ENCODE measurements around the gene C2orf76. TPM values are rescaled to one million over a fixed set of nuclear protein-coding genes. Genes with fewer than 3 reads are reported as not detected.

Gene C2orf76
- polyA plus RNA-seq, 1 of the 3 experiments (the other 2 are of a cell fraction) = 6.0 TPM

- WGBS (ENCODE audit: low lambda C conversion rate) = 60% methylated on average over 3 of the region's 3 CpGs
- no peak overlapping the region for H2AFZ ChIP-seq (ENCODE audit: low read depth)
- no peak overlapping the region for H3K9ac ChIP-seq
- no peaks in the 10 kb centered on the region for H3K9me3 ChIP-seq
- H3K79me2 ChIP-seq (ENCODE audit: insufficient read depth) = no peaks in the 10 kb centered on the region
- H3F3A ChIP-seq (replicated peaks; ENCODE audit: insufficient read depth) = no peaks in the 10 kb centered on the region
- H3K4me1 ChIP-seq (ENCODE audit: control insufficient read depth in 1 of 2, insufficient read depth in 2 of 2, low read depth in 1 of 2, low read length in 1 of 2) = peaks cover 14 to 24% of the 10 kb centered on the region in 2 experiments; a peak in 3 of 4 replicates
- no peak overlapping the region for H3K4me3 ChIP-seq (ENCODE audit: low read depth in 2 of 2, low read length in 1 of 2)
- H3K4me2 ChIP-seq = no peak overlapping the region
- no peaks in the 10 kb centered on the region for H3K36me3 ChIP-seq (replicated peaks in 1 of 2; ENCODE audit: control insufficient read depth in 1 of 2, insufficient read depth in 2 of 2, low read length in 1 of 2)
- TF ChIP-seq SMC3 (IDR thresholded peaks at IDR 0.05; ENCODE audit: low read depth, low read length) (no peak), EZH2phosphoT487 (IDR thresholded peaks at IDR 0.05; ENCODE audit: borderline replicate concordance, low read depth) (no peak), POLR2AphosphoS5 (IDR thresholded peaks at IDR 0.05; ENCODE audit: low read depth, low read length) (no peak), TAF1 (IDR thresholded peaks at IDR 0.05; ENCODE audit: borderline replicate concordance, low read depth, low read length) (no peak), FOXM1 (IDR thresholded peaks at IDR 0.05; ENCODE audit: low read depth) (no peak), SIN3A (IDR thresholded peaks at IDR 0.05; ENCODE audit: borderline replicate concordance, low read depth, low read length) (no peak), FOSL2 (IDR thresholded peaks at IDR 0.05; ENCODE audit: borderline replicate concordance, low read depth) (no peak), MXI1 (IDR thresholded peaks at IDR 0.05; ENCODE audit: low read depth, low read length) (no peak), GABPA (IDR thresholded peaks at IDR 0.05; ENCODE audit: low read depth) (no peak), MEF2A (IDR thresholded peaks at IDR 0.05; ENCODE audit: borderline replicate concordance, low read depth) (no peak), ZBTB33 (IDR thresholded peaks at IDR 0.05; ENCODE audit: borderline replicate concordance, low read depth) (no peak), IRF3 (IDR thresholded peaks at IDR 0.05; ENCODE audit: low read depth, low read length) (no peak), TEAD4 (IDR thresholded peaks at IDR 0.05; ENCODE audit: borderline replicate concordance, insufficient read depth) (no peak), RXRA (IDR thresholded peaks at IDR 0.05; ENCODE audit: borderline replicate concordance, low read depth) (no peak), USF1 (IDR thresholded peaks at IDR 0.05; ENCODE audit: borderline replicate concordance, low read depth) (no peak), YY1 (IDR thresholded peaks at IDR 0.05; ENCODE audit: low read depth) (no peak)
- TF ChIP-seq, protein P1, sequence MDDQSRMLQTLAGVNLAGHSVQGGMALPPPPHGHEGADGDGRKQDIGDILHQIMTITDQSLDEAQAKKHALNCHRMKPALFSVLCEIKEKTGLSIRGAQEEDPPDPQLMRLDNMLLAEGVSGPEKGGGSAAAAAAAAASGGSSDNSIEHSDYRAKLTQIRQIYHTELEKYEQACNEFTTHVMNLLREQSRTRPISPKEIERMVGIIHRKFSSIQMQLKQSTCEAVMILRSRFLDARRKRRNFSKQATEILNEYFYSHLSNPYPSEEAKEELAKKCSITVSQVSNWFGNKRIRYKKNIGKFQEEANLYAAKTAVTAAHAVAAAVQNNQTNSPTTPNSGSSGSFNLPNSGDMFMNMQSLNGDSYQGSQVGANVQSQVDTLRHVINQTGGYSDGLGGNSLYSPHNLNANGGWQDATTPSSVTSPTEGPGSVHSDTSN (IDR thresholded peaks at IDR 0.05) = no peak
- TF ChIP-seq, protein P2, sequence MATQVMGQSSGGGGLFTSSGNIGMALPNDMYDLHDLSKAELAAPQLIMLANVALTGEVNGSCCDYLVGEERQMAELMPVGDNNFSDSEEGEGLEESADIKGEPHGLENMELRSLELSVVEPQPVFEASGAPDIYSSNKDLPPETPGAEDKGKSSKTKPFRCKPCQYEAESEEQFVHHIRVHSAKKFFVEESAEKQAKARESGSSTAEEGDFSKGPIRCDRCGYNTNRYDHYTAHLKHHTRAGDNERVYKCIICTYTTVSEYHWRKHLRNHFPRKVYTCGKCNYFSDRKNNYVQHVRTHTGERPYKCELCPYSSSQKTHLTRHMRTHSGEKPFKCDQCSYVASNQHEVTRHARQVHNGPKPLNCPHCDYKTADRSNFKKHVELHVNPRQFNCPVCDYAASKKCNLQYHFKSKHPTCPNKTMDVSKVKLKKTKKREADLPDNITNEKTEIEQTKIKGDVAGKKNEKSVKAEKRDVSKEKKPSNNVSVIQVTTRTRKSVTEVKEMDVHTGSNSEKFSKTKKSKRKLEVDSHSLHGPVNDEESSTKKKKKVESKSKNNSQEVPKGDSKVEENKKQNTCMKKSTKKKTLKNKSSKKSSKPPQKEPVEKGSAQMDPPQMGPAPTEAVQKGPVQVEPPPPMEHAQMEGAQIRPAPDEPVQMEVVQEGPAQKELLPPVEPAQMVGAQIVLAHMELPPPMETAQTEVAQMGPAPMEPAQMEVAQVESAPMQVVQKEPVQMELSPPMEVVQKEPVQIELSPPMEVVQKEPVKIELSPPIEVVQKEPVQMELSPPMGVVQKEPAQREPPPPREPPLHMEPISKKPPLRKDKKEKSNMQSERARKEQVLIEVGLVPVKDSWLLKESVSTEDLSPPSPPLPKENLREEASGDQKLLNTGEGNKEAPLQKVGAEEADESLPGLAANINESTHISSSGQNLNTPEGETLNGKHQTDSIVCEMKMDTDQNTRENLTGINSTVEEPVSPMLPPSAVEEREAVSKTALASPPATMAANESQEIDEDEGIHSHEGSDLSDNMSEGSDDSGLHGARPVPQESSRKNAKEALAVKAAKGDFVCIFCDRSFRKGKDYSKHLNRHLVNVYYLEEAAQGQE (IDR thresholded peaks at IDR 0.05; ENCODE audit: low read depth, low read length) = no peak
- DNase-seq = no peak
- no peaks in the 10 kb centered on the region for H3K27me3 ChIP-seq (ENCODE audit: insufficient read depth)
- CTCF ChIA-PET = interaction anchor here (1.0 kb wide), 1 partner anchor 40 kb away, joined by 3 read pairs; no protein-coding TSS in a partner anchor
- H4K20me1 ChIP-seq (ENCODE audit: insufficient read depth) = no peaks in the 10 kb centered on the region
- no peaks in the 10 kb centered on the region for H3K9me2 ChIP-seq
- POLR2A ChIA-PET = no interaction called here
- H3K27ac ChIP-seq (ENCODE audit: low read depth in 2 of 2, low read length in 1 of 2) = no peak overlapping the region
Measured at GRCh38 chr2:119385466-119385865, 18.8 kb upstream of the C2orf76 start.
